Bone marrow (tissue), 2 donors: ENCODE data around the gene DNAJC22.
"Not testable (repeated sequence)": the region's sequence is repeated elsewhere in the genome, so short reads cannot be mapped to it uniquely, and the experiment has no call there.

Experiments used
- DNase-seq, 2 donors: peaks; one replicate each; lab custom pipeline; 2025; lab: John Stamatoyannopoulos, UW

DNAJC22 gene

GRCh38 chr12:49331380-49332222, 15.1 kb upstream of the DNAJC22 start:
- no peak for DNase-seq

GRCh38 chr12:49332441-49332861, 14.2 kb upstream of the DNAJC22 start:
- DNase-seq = no peak

GRCh38 chr12:49332891-49333371, 13.8 kb upstream of the DNAJC22 start:
- DNase-seq = no peak

GRCh38 chr12:49333778-49334177, 12.9 kb upstream of the DNAJC22 start:
- DNase-seq = not testable (repeated sequence)

DNA sequence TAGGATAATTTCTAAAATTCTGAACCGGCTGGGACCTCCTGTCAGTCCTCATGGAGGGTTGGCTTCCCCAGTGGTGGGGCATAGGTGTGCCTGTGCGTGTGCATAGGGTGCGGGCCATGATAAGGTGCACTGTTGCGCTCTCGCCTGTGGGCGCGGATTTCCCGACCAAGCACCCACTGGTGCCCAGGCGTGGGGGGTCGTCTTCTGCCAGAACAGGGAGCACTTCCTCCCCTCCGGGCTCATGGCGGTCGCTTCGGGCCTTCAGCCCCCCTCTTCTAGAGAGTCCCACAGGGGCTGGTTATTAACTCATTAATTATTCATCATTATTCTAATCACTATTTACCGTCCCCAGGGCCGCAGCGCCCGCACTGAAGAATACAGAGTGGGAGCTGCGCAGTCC, 12.5 kb upstream of the DNAJC22 start:
- DNase-seq = no peak

DNA sequence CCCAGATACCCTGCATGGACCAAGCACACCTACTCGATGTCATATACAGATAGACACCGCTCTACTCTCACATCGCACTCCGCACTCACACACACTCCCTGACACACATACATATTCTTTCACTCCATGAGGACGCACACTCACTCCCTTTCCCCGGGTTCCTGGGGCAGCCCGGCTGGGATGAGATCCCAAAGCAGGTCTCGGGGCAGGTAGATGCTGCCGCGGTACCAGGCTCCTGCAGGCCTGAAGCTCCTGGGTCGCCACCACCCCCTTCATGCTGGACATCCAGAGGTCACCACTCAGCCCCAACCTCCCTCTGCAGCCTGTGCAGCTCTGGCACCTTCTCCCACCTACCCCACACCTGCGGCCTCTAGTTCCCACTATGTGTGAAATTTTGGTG, 12.0 kb upstream of the DNAJC22 start:
- no peak for DNase-seq

- DNase-seq = no peak
Measured at GRCh38 chr12:49335118-49335954, 11.4 kb upstream of the DNAJC22 start.

DNA sequence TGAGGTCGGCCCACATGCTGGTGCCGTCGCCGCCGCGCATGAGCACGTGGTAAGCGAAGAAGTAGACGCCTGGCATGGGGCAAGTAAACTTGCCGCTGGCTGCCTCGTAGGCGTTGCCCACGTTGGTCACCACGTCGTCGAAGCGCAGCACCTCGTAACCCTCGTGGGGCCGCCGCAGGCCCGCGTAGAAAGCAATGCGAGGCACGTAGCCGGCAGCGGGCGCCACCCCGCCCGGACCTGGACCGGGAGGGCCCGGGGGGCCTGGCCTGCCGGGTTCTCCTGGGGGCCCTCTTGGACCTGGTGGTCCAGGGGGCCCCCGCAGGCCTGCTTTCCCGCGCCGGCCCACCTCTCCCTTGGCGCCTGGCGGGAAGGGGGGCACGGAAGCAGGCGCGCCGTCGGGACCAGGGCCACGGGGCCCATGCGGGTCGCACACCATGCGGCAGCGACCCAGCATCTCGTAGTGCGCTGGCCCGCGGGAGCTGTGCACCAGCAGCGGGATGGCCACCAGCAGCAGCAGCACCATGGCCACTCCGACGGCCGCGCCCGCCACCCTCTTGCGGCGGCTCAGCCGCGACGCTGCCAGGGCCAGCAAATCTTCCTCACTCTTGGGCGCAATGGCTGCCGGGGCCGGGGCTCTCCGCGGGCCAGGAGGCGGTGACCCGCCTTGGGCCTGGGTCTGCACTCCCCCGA, 10.6 kb upstream of the DNAJC22 start:
- DNase-seq = no peak

GRCh38 chr12:49336645-49337584, 9.8 kb upstream of the DNAJC22 start, which contains the start of gene C1QL4:
C1QL4 (minus strand) TSS chr12:49337188; CDS start chr12:49336477, 711 bp downstream.
- DNase-seq = peak; percentile 63 to 69

DNA sequence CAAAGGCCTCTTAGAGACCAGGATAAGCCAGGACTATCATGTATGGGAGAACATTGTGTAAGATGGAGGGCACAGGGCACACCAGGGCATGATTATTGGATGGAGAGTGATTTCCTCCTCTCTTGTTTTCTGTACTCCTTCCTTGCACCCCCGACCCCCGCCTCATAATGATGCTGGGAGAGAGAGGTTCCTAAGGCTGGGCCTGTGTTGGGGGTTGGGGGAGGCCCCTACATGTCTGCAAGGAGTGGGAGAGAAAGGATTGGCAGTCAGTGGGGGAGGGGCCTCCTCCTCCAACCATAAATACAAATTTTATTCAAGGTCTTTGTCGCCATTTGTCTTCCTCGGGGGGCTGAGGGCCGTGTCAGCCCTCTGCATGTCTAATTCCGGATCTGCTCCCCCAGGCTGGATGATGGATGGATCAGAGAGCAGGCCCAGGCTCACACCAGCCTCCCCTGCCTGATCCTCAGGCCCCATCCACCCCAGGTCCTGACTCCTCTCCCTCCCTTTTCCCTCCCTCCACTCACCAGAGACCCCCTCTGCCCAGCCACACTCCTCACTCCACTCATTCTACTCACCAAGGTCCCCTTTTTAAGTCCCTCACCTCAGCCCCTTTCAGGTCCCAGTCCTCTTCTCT, 7.7 kb upstream of the DNAJC22 start:
- DNase-seq = no peak

GRCh38 chr12:49339464-49339861, 7.2 kb upstream of the DNAJC22 start:
- no peak for DNase-seq

GRCh38 chr12:49340095-49340870, 6.4 kb upstream of the DNAJC22 start:
- no peak for DNase-seq

- DNase-seq = no peak
Measured at GRCh38 chr12:49340971-49341776, 5.5 kb upstream of the DNAJC22 start.

- DNase-seq = no peak
Measured at GRCh38 chr12:49341777-49342065, 5.0 kb upstream of the DNAJC22 start.

GRCh38 chr12:49342066-49342913, 4.4 kb upstream of the DNAJC22 start:
- peak; percentile 60 to 63 for DNase-seq

GRCh38 chr12:49342914-49343731, 3.6 kb upstream of the DNAJC22 start:
- no peak for DNase-seq

GRCh38 chr12:49344486-49345050, 2.1 kb upstream of the DNAJC22 start:
- no peak for DNase-seq
